Aorta (tissue), 5 donors: Measurements from ENCODE around the gene E2F2. TPM values are rescaled to one million over a fixed set of nuclear protein-coding genes. Genes with fewer than 3 reads are reported as not detected.

Source experiments
- ATAC-seq: fragments of 200-7000 bp; cut with Tn5 transposase; one replicate; pipeline ENCODE4 v1.9.1; 2022; ENCODE audit warnings: moderate library complexity; ENCODE audit not compliant: low FRiP score
- DNase-seq, 2 donors: peaks; one replicate each; pipeline ENCODE4 v3.0.0-alpha.2; 2020
- H3K27ac ChIP-seq, 2 donors: one replicate each; pipeline ENCODE4 v1.5.1; 2013; ENCODE audit warnings: low read length in 2 of 2, mild to moderate bottlenecking in 2 of 2, moderate library complexity in 2 of 2, control low read depth in 1 of 2, inconsistent platforms in 1 of 2, low read depth in 1 of 2
- H3K27me3 ChIP-seq, 2 donors: one replicate each; pipeline ENCODE4 v1.6.1; 2013; ENCODE audit warnings: control low read depth in 1 of 2, low read length in 1 of 2, mild to moderate bottlenecking in 1 of 2, moderate library complexity in 1 of 2; ENCODE audit not compliant: insufficient read depth in 2 of 2, control insufficient read depth in 1 of 2
- H3K36me3 ChIP-seq, 2 donors: one replicate each; pipeline ENCODE4 v1.6.1; 2013; ENCODE audit warnings: control low read depth in 1 of 2, low read length in 1 of 2, mild to moderate bottlenecking in 1 of 2; ENCODE audit not compliant: insufficient read depth in 2 of 2, control insufficient read depth in 1 of 2
- H3K4me1 ChIP-seq, 2 donors: one replicate each; pipeline ENCODE4 v1.6.1; 2013; ENCODE audit warnings: low read length in 2 of 2, control low read depth in 1 of 2, mild to moderate bottlenecking in 1 of 2, moderate library complexity in 1 of 2; ENCODE audit not compliant: insufficient read depth in 2 of 2, control insufficient read depth in 1 of 2
- H3K4me3 ChIP-seq, 2 donors: one replicate each; pipeline ENCODE4 v1.5.1; 2013; ENCODE audit warnings: low read length in 2 of 2, control low read depth in 1 of 2, mild to moderate bottlenecking in 1 of 2
- H3K9me3 ChIP-seq: one replicate; pipeline ENCODE4 v1.6.1; 2013; ENCODE audit warnings: mild to moderate bottlenecking, low read length; ENCODE audit not compliant: control insufficient read depth
- WGBS, 2 donors: extraction: QIAGEN DNeasy Blood & Tissue Kit; methylation state at CpG; one replicate each; pipeline ENCODE4 v1.1.7; 2013; 5-methylcytosine and 5-hydroxymethylcytosine counted together
- intact Hi-C, 2 donors: fragments of 100-400 bp; cut with DNase I; formaldehyde crosslinking; loops; one replicate each; pipeline versions ENCODE4 v1.14.2 to v1.15.0; 2022
- long read RNA-seq, 2 donors: library from polyadenylated mRNA; unstranded; transcript quantifications; one replicate each; pipeline ENCODE4 v2.0.0, GENCODE V29; 2020 to 2021
- polyA plus RNA-seq, 2 donors: library from polyadenylated mRNA; stranded (reverse); fragments of 200-250 nt; gene quantifications; one replicate each; pipeline ENCODE4 v1.2.3, GENCODE V29; 2013
- total RNA-seq, 2 donors: library from RNA; stranded (reverse); fragmentation: NEBNext Ultra II Directional; extraction: Animal tissue kit (Norgen Biotek cat#: 25700); gene quantifications; one replicate each; pipeline ENCODE4 v1.2.1, GENCODE V29; 2021
- donor health status: healthy with polysubstance abuse.
- donor health status: Bipolar disorder and iron deficiency.
- donor health status: DM: no; HTN: no; CAD: no.
- donor health status: DM: no; HTN: no; CAD: no.
- donor health status: DM: yes; HTN: yes; CAD: no.

E2F2 gene
- total RNA-seq, result under 1 TPM; 0.42 to 0.96 TPM
- under 1 TPM in 1 of 2 donors, not detected in 1; 0.50 TPM for polyA plus RNA-seq
- long read RNA-seq, donor 1, result 0 reads
- long read RNA-seq, donor 2, result 0 reads

DNA sequence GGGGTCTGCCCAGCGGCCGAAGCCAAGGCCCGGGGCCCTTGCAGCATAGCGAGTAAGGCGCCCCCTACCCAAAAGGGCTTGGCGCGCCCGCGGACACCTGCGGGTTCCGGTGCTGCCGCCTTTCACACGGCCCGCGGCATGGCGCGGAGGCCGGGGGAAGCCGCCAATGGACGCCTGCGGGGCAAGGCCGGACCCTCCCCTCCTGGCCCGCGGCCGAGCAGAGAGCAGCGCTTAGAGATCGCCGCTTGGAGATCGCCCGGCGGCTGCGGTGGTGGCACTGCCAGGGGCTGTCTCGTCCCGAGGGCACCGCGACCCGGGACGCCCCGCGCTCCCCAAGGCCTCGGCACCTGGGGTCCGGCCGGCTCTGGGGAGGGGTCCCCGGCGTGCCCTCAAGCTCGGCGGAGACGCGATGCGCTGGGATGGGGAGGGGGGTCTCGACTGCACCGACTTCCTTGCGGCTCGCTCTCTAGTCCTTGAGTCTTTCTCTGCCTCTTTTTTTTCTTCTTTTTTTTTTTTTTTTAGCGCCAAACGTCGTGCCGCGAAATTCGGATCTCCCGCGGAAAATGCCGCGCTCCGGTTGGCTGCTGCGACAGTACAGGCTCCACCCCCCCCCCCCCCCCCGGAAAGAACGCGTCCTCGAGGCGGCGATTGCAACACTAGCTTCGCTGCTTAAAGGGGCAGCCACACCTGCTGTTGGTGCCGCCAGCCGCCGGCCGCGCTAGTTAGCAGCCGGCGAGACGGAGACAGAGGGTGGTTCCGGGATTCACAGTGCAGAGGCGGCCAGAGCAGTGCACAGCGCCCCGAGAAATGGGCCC is at the start of gene E2F2:
TSS of gene E2F2 (minus strand) at position 487 of the 815 bp plus-strand sequence. CDS start at position 47, 440 bp downstream.
- Histone ChIP-seq H3K4me1 (no peaks in the 10 kb centered on the region), H3K4me3 (no peak within 1 kb of the TSS), H3K36me3 (no peaks in the 10 kb centered on the region), H3K27ac (no peak within 1 kb of the TSS), H3K27me3 (no peaks in the 10 kb centered on the region), H3K9me3 (no peaks in the 10 kb centered on the region)
- 1% methylated on average over 41 to 85 of the region's 85 CpGs for WGBS, 2 donors
- intact Hi-C loops, result loop anchor here in 1 of 2 donors (10.0 kb wide), 1 partner anchor 186 kb away; the partner anchor contains the start of gene HNRNPR
- DNase-seq (peak; percentile 90 to 92), ATAC-seq (peak; percentile 85)

DNA sequence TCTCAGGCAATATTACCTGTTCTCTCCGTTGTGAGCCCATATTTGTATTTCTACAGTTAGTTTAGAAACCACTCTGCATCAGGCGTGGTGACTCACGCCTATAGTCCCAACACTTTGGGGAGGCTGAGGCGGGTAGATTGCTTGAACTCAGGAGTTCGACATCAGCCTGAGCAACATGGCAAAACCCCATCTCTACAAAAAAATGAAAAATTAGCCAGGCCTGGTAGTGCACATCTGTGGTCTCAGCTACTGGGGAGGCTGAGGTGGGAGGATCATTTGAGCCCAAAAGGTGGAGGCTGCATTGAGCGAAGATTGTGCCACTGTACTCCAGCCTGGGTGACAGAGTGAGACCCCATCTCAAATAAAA is 47.9 kb upstream of the E2F2 start:
- intact Hi-C loops, result loop anchor here in 1 of 2 donors (5.0 kb wide), 1 partner anchor 53 kb away; no protein-coding TSS in a partner anchor
- H3K27ac ChIP-seq, result peak overlapping the region; percentile 73 to 94
- peaks cover 2 to 15% of the 10 kb centered on the region in 2 donors for H3K4me1 ChIP-seq
- 78 to 89% methylated on average over 6 of the region's 6 CpGs for WGBS, 2 donors
- no peaks in the 10 kb centered on the region for H3K27me3 ChIP-seq
- DNase-seq (no peak), ATAC-seq (no peak)
- no peak overlapping the region for H3K4me3 ChIP-seq
- H3K9me3 ChIP-seq, result no peaks in the 10 kb centered on the region
- H3K36me3 ChIP-seq, result no peaks in the 10 kb centered on the region

- DNase-seq (no peak), ATAC-seq (no peak)
- WGBS, 2 donors, result 56% methylated on average over 4 of the region's 4 CpGs
- Histone ChIP-seq H3K9me3 (no peaks in the 10 kb centered on the region), H3K36me3 (no peaks in the 10 kb centered on the region), H3K27me3 (no peaks in the 10 kb centered on the region), H3K27ac (peak overlapping the region; percentile 94), H3K4me3 (no peak overlapping the region), H3K4me1 (peaks cover 2 to 15% of the 10 kb centered on the region in 2 donors)
- intact Hi-C loops, result loop anchor here in 1 of 2 donors (5.0 kb wide), 1 partner anchor 54 kb away; no protein-coding TSS in a partner anchor
These were observed 47.4 kb upstream of the E2F2 start for GRCh38 chr1:23578311-23578996.

DNA sequence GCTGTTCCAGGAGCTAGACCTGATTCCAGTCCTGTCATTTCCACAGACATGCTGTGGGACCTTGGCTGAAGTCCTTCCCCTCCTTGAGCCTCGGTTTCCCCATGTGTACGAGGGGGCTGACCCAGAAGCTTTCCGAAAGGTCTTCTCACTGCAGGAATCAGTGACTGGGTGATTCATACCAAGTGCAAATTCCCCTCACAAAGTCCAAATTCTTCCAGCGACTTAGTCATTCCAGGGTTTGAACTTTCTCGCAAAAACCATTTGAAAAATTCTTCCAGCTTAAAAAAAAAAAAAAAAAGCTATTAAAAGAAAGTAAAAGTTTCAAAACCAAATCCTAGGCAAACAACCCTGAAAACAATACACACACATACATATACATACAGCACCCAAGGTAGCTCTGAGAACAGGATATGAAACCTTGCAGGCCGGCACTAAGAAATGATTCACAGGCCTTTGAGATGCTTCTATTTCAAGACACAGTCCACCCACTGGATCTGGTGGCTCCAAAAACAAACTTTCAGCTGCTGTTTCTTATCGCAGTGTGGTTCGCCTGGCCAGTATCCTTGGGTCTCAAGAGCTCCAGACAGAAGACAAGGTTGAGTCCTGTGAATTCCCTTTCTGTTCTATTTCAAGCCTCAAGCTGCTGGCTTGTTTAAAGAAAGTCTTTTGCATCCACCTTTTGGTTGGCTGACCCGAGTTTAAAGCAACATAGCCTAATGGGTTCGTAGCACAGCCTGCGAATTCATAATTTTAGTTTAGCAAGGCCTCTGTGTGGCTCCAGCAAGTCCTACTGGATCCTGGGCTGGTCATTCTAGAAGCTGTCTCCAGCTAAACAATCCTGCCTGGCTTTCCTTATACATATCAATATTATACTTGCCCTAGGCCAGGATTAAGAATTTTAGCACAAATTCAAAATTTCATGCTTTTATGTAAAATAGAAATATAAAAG is 46.3 kb upstream of the E2F2 start:
- peak; percentile 80 for ATAC-seq
- intact Hi-C loops, result loop anchor here (1.0 to 5.0 kb wide), 3 partner anchors 15 to 55 kb away; partner anchors contain the start of gene ID3 (in 1 of the 2)
- H3K4me1 ChIP-seq, result peaks cover 2 to 15% of the 10 kb centered on the region in 2 donors

DNA sequence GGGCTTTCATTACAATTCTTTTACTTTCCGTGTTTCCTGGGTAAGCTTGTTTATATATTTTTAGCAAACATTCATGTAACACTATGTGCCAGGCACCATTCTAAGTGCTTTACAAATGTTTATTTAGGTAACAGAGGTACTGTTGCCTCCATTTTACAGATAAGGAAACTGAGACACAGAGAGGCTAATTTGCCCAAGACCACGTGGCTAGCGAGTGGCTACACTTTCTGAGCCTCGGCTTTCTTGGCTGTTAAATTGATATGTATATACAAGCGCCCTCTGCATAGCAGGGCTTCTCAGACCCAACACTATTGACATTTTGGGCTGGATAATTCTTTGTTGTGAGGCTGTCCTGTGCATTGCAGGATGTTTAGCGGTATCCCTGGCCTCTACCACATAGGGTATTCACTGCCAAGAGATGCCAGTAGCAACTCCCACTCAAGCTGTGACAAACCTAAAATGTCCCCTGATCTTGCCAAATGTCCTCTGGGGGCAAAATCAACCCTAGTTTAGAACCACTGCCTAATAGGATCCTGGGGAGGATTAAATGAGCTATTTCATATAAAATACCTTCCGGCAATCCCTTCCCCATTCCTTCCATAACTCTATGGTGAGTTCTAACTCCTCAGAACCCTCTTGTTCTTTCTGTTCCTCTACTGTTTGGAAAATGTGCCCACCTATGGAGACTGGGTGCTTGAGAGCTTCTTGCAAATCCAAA is 45.5 kb upstream of the E2F2 start:
- no peak for DNase-seq
- Histone ChIP-seq H3K9me3 (no peaks in the 10 kb centered on the region), H3K4me1 (peaks cover 2 to 15% of the 10 kb centered on the region in 2 donors), H3K4me3 (peak overlapping the region in 1 of 2 donors; percentile 85), H3K36me3 (no peaks in the 10 kb centered on the region), H3K27ac (peak overlapping the region; percentile 95 to 100), H3K27me3 (no peaks in the 10 kb centered on the region)
- ATAC-seq, result peak; percentile 9
- 11 to 14% methylated on average over 7 of the region's 7 CpGs for WGBS, 2 donors
- intact Hi-C loops, result loop anchor here (1.0 to 5.0 kb wide), 3 partner anchors 14 to 56 kb away; partner anchors contain the start of gene ID3 (in 1 of the 2)

More for the DNA sequence above, 46.3 kb upstream of the E2F2 start:
- Histone ChIP-seq H3K27me3 (no peaks in the 10 kb centered on the region), H3K4me3 (peak overlapping the region in 1 of 2 donors; percentile 85), H3K36me3 (no peaks in the 10 kb centered on the region), H3K9me3 (no peaks in the 10 kb centered on the region), H3K27ac (peak overlapping the region; percentile 95 to 100)
- peak in 1 of 2 donors; percentile 74 for DNase-seq
- 1 to 2% methylated on average over 11 of the region's 11 CpGs for WGBS, 2 donors

DNA sequence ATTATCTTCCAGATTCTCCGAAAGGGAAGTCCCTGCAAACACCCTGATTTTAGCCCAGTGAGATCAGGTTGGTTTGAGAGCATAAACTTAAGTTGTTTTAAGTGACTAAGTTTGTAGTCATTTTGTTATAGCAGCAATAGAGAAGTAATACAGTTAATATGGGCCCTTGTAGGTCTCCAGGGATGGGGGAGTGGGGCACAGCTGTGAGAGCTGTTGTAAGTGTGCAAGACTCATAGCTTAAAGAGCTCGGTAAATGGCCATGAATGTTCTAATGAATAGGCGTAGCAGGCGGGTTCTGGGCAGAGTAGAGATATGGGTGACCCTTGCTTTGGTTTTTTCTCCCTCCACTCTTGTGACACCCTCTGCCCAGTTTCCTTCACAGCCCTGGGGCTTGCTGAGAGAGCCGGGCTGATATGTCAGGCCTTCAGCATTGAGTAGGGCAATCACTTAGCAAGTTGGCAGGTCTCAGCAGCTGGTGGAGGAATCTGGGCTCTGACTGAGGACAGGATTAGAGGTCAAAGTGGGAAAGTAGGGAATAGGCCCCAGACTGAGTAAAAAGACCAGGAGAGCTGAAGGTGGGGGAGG is 44.3 kb upstream of the E2F2 start:
- H3K9me3 ChIP-seq, result no peaks in the 10 kb centered on the region
- peak overlapping the region; percentile 71 to 95 for H3K27ac ChIP-seq
- H3K4me3 ChIP-seq, result no peak overlapping the region
- H3K27me3 ChIP-seq, result no peaks in the 10 kb centered on the region
- ATAC-seq (no peak), DNase-seq (no peak)
- no peaks in the 10 kb centered on the region for H3K36me3 ChIP-seq
- H3K4me1 ChIP-seq, result peaks cover 2 to 15% of the 10 kb centered on the region in 2 donors
- intact Hi-C loops, result loop anchor here in 1 of 2 donors (5.0 kb wide), 1 partner anchor 57 kb away; no protein-coding TSS in a partner anchor
- WGBS, 2 donors, result 64 to 73% methylated on average over 5 of the region's 5 CpGs

- H3K27ac ChIP-seq, result peak overlapping the region; percentile 71 to 95
- no peak for DNase-seq
These were observed 43.3 kb upstream of the E2F2 start for GRCh38 chr1:23574265-23574754.

More at GRCh38 chr1:23574265-23574754, 43.3 kb upstream of the E2F2 start:
- H3K36me3 ChIP-seq, result no peaks in the 10 kb centered on the region
- H3K9me3 ChIP-seq, result no peaks in the 10 kb centered on the region
- H3K4me3 ChIP-seq, result no peak overlapping the region
- WGBS, 2 donors, result 93 to 97% methylated on average over 2 of the region's 2 CpGs
- no peaks in the 10 kb centered on the region for H3K27me3 ChIP-seq
- intact Hi-C loops, result no loop called here
- no peak for ATAC-seq
- peaks cover 2 to 15% of the 10 kb centered on the region in 2 donors for H3K4me1 ChIP-seq
